K562 (cell line): ENCODE data around the gene C12orf60. TPM values are rescaled to one million over a fixed set of nuclear protein-coding genes. Genes with fewer than 3 reads are reported as not detected.

Experiments used
- BCLAF1 ChIP-seq, 2 experiments: fragments of 450-650 bp in 1 of 2; IDR thresholded peaks; 2 replicates each; pipeline ENCODE4 v1.6.1; 2011 to 2017; ENCODE audit warnings: low read depth in 2 of 2, antibody characterized with exemption in 1 of 2, borderline replicate concordance in 1 of 2, low read length in 1 of 2, mild to moderate bottlenecking in 1 of 2, mixed read lengths in 1 of 2; ENCODE audit not compliant: control insufficient read depth in 1 of 2
- ESRRB ChIP-seq: fragments of 250-450 bp; sonication (Bioruptor Pico); IDR thresholded peaks from 2 replicates; pipeline ENCODE4 v1.5.0; 2020; ENCODE audit warnings: mild to moderate bottlenecking, moderate library complexity, borderline replicate concordance
- ZBTB40 ChIP-seq, 2 experiments: fragments of 450-650 bp in 1 of 2; sonication (generic) in 1 of 2; formaldehyde crosslinking in 1 of 2; IDR thresholded peaks; 2 replicates each; pipeline versions ENCODE4 v1.7.1 to v1.9.0; 2016 to 2022; ENCODE audit warnings: inconsistent platforms in 1 of 2, mild to moderate bottlenecking in 1 of 2, missing genetic modification reagents in 1 of 2
- ZNF146 ChIP-seq: IDR thresholded peaks from one replicate; pipeline ENCODE4 v1.6.1; 2018; ENCODE audit warnings: missing compliant biosample characterization; ENCODE audit not compliant: unreplicated experiment
- ZNF318 ChIP-seq, 2 experiments: fragments of 450-650 bp; IDR thresholded peaks; 2 replicates each; pipeline ENCODE4 v1.6.1; 2016; ENCODE audit warnings: mild to moderate bottlenecking in 2 of 2, borderline replicate concordance in 1 of 2, low read depth in 1 of 2, moderate library complexity in 1 of 2
- polyA plus RNA-seq, 8 experiments: library from polyadenylated mRNA; depleted of rRNA in 4 of 8; stranded (reverse) in 5 of 8; unstranded in 3 of 8; fragments of >200 nt; fragmentation: Nextera tagmentation in 2 of 8; fragmentation: Illumina TruSeq in 1 of 8; extraction: Ambion mirVana in 2 of 8; extraction: Trizol in 1 of 8; gene quantifications; 2 replicates each; pipeline versions ENCODE4 v1.2.1 to v1.2.3, GENCODE V29; 2011 to 2014; ENCODE audit warnings: inconsistent platforms in 1 of 8, missing spikeins in 1 of 8
- total RNA-seq, 7 experiments: library from RNA; depleted of rRNA in 6 of 7; stranded (reverse); fragments of >200 nt in 6 of 7; fragmentation: Illumina TruSeq in 2 of 7; extraction: Trizol in 2 of 7; gene quantifications; 2 replicates each; pipeline versions ENCODE4 v1.2.1 to v1.2.3, GENCODE V29; 2011 to 2021; ENCODE audit warnings: low replicate concordance in 1 of 7

C12orf60 gene
- total and polyA plus RNA-seq, 9 of the 15 experiments (the other 6 are each of a cell fraction or from before 2014, with no cell fraction given), result 0.41 to 4.4 (median 2.5) TPM

- TF ChIP-seq ZBTB40 (IDR thresholded peaks at IDR 0.05) (no peak), ZBTB40 (CRISPR knock-in tag; IDR thresholded peaks at IDR 0.05) (no peak), ESRRB (CRISPR knock-in tag) (no peak), ZNF146 (CRISPR knock-in tag) (no peak), BCLAF1 (IDR thresholded peaks at IDR 0.05; ENCODE audit: borderline replicate concordance in 1 of 2, control insufficient read depth in 1 of 2, low read depth in 2 of 2, low read length in 1 of 2) (no peak), ZNF318 (IDR thresholded peaks at IDR 0.05; ENCODE audit: borderline replicate concordance in 1 of 2, low read depth in 1 of 2) (no peak)
These were observed 21.9 kb upstream of the C12orf60 start (continued) for GRCh38 chr12:14781563-14781962.
